ENCODE results near the gene RERGL. TPM values are rescaled to one million over a fixed set of nuclear protein-coding genes. Genes with fewer than 3 reads are reported as not detected.

The RERGL gene
- total RNA-seq, 4 donors from 2014 or later = 2.1 to 10.7 (median 5.4) TPM

- DNase-seq (ENCODE audit: low spot score in 2 of 2) = no peak
- no peaks in the 10 kb centered on the region for H3K36me3 ChIP-seq
- WGBS = 78% methylated on average over 5 of the region's 5 CpGs
- H3K27ac ChIP-seq = no peak overlapping the region
- no peaks in the 10 kb centered on the region for H3K4me1 ChIP-seq
- no peak for TF ChIP-seq POLR2A (IDR thresholded peaks at IDR 0.05)
- TF ChIP-seq POLR2AphosphoS5 (IDR thresholded peaks at IDR 0.05) = no peak
- TF ChIP-seq EP300 (IDR thresholded peaks at IDR 0.05) = no peak
- no peak for TF ChIP-seq CTCF (IDR thresholded peaks at IDR 0.05)
- no peak overlapping the region for H3K4me3 ChIP-seq
- H3K27me3 ChIP-seq = no peaks in the 10 kb centered on the region
- H3K9me3 ChIP-seq = peaks cover 9% of the 10 kb centered on the region
Measured at GRCh38 chr12:18123707-18124106, 33.7 kb upstream of the RERGL start.

DNA sequence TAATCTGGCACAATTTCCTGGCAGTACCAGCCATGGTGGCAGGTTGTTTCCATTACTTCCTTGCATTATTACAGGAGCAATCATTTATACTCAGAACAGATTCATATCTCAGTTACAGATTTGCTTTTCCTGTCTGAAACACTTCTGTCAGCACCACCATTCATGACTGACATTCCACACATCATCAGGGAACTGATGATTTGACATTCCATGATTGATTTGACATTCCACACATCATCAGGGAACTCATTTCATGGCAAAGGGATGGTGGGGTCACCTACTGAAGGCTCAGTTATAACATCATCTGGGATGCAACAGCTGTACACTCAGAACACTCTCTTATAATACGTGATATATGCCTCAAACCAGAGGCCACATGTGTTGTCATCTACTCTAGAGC lies 30.9 kb upstream of the RERGL start:
- Histone ChIP-seq H3K36me3 (no peaks in the 10 kb centered on the region), H3K4me1 (no peaks in the 10 kb centered on the region), H3K9me3 (peaks cover 3% of the 10 kb centered on the region), H3K27me3 (no peaks in the 10 kb centered on the region), H3K27ac (no peak overlapping the region), H3K4me3 (no peak overlapping the region)
- TF ChIP-seq CTCF (IDR thresholded peaks at IDR 0.05) (no peak), POLR2AphosphoS5 (IDR thresholded peaks at IDR 0.05) (no peak), POLR2A (IDR thresholded peaks at IDR 0.05) (no peak), EP300 (IDR thresholded peaks at IDR 0.05) (no peak)
- 63% methylated on average over 1 of the region's 1 CpG for WGBS
- no peak for DNase-seq (ENCODE audit: low spot score in 2 of 2)

GRCh38 chr12:18108611-18109010 lies 18.6 kb upstream of the RERGL start:
- DNase-seq (ENCODE audit: low spot score in 2 of 2) = no peak
- Histone ChIP-seq H3K27me3 (no peaks in the 10 kb centered on the region), H3K4me3 (no peak overlapping the region), H3K9me3 (no peaks in the 10 kb centered on the region), H3K4me1 (no peaks in the 10 kb centered on the region), H3K36me3 (no peaks in the 10 kb centered on the region), H3K27ac (no peak overlapping the region)
- TF ChIP-seq POLR2AphosphoS5 (IDR thresholded peaks at IDR 0.05) (no peak), EP300 (IDR thresholded peaks at IDR 0.05) (no peak), POLR2A (IDR thresholded peaks at IDR 0.05) (no peak), CTCF (IDR thresholded peaks at IDR 0.05) (no peak)
- 91% methylated on average over 4 of the region's 4 CpGs for WGBS

GRCh38 chr12:18103624-18104023 lies 13.6 kb upstream of the RERGL start:
- H3K27ac ChIP-seq = no peak overlapping the region
- no peaks in the 10 kb centered on the region for H3K27me3 ChIP-seq
- no peaks in the 10 kb centered on the region for H3K4me1 ChIP-seq
- TF ChIP-seq EP300 (IDR thresholded peaks at IDR 0.05) = no peak
- TF ChIP-seq POLR2AphosphoS5 (IDR thresholded peaks at IDR 0.05) = no peak
- no peak for TF ChIP-seq CTCF (IDR thresholded peaks at IDR 0.05)
- no peak for TF ChIP-seq POLR2A (IDR thresholded peaks at IDR 0.05)
- 91% methylated on average over 2 of the region's 2 CpGs for whole genome bisulfite sequencing
- no peaks in the 10 kb centered on the region for H3K9me3 ChIP-seq
- DNase-seq (ENCODE audit: low spot score in 2 of 2) = no peak
- no peak overlapping the region for H3K4me3 ChIP-seq
- H3K36me3 ChIP-seq = no peaks in the 10 kb centered on the region

DNA sequence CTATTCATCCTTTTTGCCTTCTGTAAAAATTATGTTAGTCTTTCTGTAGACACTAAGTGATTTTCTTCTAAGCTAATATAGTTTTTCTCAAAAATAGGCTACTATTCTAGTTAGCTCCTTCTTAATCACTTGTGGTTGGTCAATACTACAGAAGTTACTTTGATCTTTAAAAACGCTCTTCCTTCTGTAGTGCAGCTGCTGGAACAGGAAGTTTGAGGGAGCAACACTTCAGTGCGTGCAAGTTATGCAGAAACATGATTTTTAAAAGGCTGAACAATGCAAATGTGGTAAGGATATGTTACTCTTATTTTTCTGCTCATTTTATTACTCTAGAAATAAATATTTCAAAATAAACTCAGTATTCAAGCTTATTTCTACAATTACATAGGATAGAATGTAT lies 11.1 kb upstream of the RERGL start:
- no peaks in the 10 kb centered on the region for H3K9me3 ChIP-seq
- no peaks in the 10 kb centered on the region for H3K36me3 ChIP-seq
- TF ChIP-seq POLR2A (IDR thresholded peaks at IDR 0.05) (no peak), POLR2AphosphoS5 (IDR thresholded peaks at IDR 0.05) (no peak), EP300 (IDR thresholded peaks at IDR 0.05) (no peak), CTCF (IDR thresholded peaks at IDR 0.05) (no peak)
- DNase-seq (ENCODE audit: low spot score in 2 of 2) = no peak
- 17% methylated on average over 2 of the region's 2 CpGs for WGBS
- no peak overlapping the region for H3K27ac ChIP-seq
- no peak overlapping the region for H3K4me3 ChIP-seq
- no peaks in the 10 kb centered on the region for H3K4me1 ChIP-seq
- H3K27me3 ChIP-seq = no peaks in the 10 kb centered on the region
